Mammary epithelial cell (primary cell): ENCODE data around the gene USB1.

Experiments used
- CTCF ChIP-seq, 2 donors: IDR thresholded peaks in 1 of 2; conservative IDR thresholded peaks in 1 of 2; 2 replicates each; pipeline ENCODE4 v1.5.1; 2011 to 2012; ENCODE audit warnings: inconsistent platforms in 2 of 2, low read length in 2 of 2, mild to moderate bottlenecking in 2 of 2, control low read depth in 1 of 2, low read depth in 1 of 2; ENCODE audit not compliant: insufficient read depth in 1 of 2; ENCODE audit errors: extremely low read depth in 1 of 2
- EZH2 ChIP-seq: IDR thresholded peaks from 2 replicates; pipeline ENCODE4 v1.6.1; 2012; ENCODE audit warnings: low read length, inconsistent platforms, borderline replicate concordance

GRCh38 chr16:58039829-58040495 lies 38.8 kb downstream of the USB1 start:
- no peak for TF ChIP-seq CTCF (conservative IDR thresholded peaks at IDR 0.05 in 1 of 2, IDR thresholded peaks at IDR 0.05 in 1 of 2; ENCODE audit: extremely low read depth in 1 of 2, insufficient read depth in 1 of 2, low read depth in 1 of 2, low read length in 2 of 2)
- no peak for TF ChIP-seq EZH2
